Measurements from ENCODE around the gene CMA1. TPM values are rescaled to one million over a fixed set of nuclear protein-coding genes. Genes with fewer than 3 reads are reported as not detected.

CMA1 gene
- total RNA-seq, 1 donor from 2014 or later = not detected

GRCh38 chr14:24465368-24465767 lies 42.7 kb downstream of the CMA1 start:
- TF ChIP-seq CTCF (IDR thresholded peaks at IDR 0.05) = no peak
- Mint-ChIP-seq H3K4me3 (ENCODE audit: unreplicated experiment) (no peak overlapping the region), H3K27ac (ENCODE audit: unreplicated experiment) (no peak overlapping the region), H3K9me3 (ENCODE audit: unreplicated experiment) (peaks cover 7% of the 10 kb centered on the region), H3K4me1 (ENCODE audit: unreplicated experiment) (no peaks in the 10 kb centered on the region), H3K27me3 (ENCODE audit: unreplicated experiment) (peaks cover 2% of the 10 kb centered on the region), H3K36me3 (ENCODE audit: unreplicated experiment) (peaks cover 7% of the 10 kb centered on the region)
- DNase-seq (ENCODE audit: extremely low spot score, unreplicated experiment) = no peak

- no peak overlapping the region for H3K4me3 Mint-ChIP-seq (ENCODE audit: unreplicated experiment)
- H3K27me3 Mint-ChIP-seq (ENCODE audit: unreplicated experiment) = peaks cover 2% of the 10 kb centered on the region
- H3K36me3 Mint-ChIP-seq (ENCODE audit: unreplicated experiment) = peaks cover 10% of the 10 kb centered on the region
- H3K4me1 Mint-ChIP-seq (ENCODE audit: unreplicated experiment) = no peaks in the 10 kb centered on the region
- no peak for TF ChIP-seq CTCF (IDR thresholded peaks at IDR 0.05)
- no peak for DNase-seq (ENCODE audit: extremely low spot score, unreplicated experiment)
- H3K9me3 Mint-ChIP-seq (ENCODE audit: unreplicated experiment) = peaks cover 3% of the 10 kb centered on the region
- no peak overlapping the region for H3K27ac Mint-ChIP-seq (ENCODE audit: unreplicated experiment)
Observed at GRCh38 chr14:24463884-24464785, 43.9 kb downstream of the CMA1 start.

- TF ChIP-seq CTCF (IDR thresholded peaks at IDR 0.05) = no peak
- peaks cover 10% of the 10 kb centered on the region for H3K36me3 Mint-ChIP-seq (ENCODE audit: unreplicated experiment)
- peaks cover 3% of the 10 kb centered on the region for H3K9me3 Mint-ChIP-seq (ENCODE audit: unreplicated experiment)
- H3K4me1 Mint-ChIP-seq (ENCODE audit: unreplicated experiment) = no peaks in the 10 kb centered on the region
- no peak overlapping the region for H3K4me3 Mint-ChIP-seq (ENCODE audit: unreplicated experiment)
- DNase-seq (ENCODE audit: extremely low spot score, unreplicated experiment) = no peak
- no peak overlapping the region for H3K27ac Mint-ChIP-seq (ENCODE audit: unreplicated experiment)
- H3K27me3 Mint-ChIP-seq (ENCODE audit: unreplicated experiment) = no peaks in the 10 kb centered on the region
Observed at GRCh38 chr14:24463017-24463883, 44.8 kb downstream of the CMA1 start.

DNA sequence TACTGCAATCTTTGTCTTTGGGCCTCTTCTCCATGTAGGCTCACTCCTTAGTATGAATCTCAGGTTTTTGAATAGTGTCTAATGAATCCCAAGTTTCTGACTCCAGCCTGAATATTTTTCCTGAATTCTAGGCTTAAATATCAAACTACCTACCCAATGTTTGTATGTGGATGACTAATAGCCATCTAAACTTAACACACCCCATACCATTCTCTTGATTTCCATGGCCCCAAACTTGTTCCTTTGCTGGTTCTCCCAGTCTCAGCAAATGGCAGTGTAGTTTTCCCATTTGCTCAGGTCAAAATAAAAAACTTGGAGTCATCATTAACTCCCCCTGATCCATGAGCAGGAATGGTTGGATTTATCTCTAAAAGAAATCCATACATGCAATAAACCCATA lies 46.7 kb downstream of the CMA1 start:
- peaks cover 3% of the 10 kb centered on the region for H3K9me3 Mint-ChIP-seq (ENCODE audit: unreplicated experiment)
- no peak for DNase-seq (ENCODE audit: extremely low spot score, unreplicated experiment)

More for the DNA sequence above, 46.7 kb downstream of the CMA1 start:
- Mint-ChIP-seq H3K27ac (ENCODE audit: unreplicated experiment) (no peak overlapping the region), H3K4me1 (ENCODE audit: unreplicated experiment) (no peaks in the 10 kb centered on the region), H3K4me3 (ENCODE audit: unreplicated experiment) (no peak overlapping the region), H3K27me3 (ENCODE audit: unreplicated experiment) (no peaks in the 10 kb centered on the region), H3K36me3 (ENCODE audit: unreplicated experiment) (peaks cover 16% of the 10 kb centered on the region)
- no peak for TF ChIP-seq CTCF (IDR thresholded peaks at IDR 0.05)
